ENCODE results near the gene CASTOR1.

Gene CASTOR1

DNA sequence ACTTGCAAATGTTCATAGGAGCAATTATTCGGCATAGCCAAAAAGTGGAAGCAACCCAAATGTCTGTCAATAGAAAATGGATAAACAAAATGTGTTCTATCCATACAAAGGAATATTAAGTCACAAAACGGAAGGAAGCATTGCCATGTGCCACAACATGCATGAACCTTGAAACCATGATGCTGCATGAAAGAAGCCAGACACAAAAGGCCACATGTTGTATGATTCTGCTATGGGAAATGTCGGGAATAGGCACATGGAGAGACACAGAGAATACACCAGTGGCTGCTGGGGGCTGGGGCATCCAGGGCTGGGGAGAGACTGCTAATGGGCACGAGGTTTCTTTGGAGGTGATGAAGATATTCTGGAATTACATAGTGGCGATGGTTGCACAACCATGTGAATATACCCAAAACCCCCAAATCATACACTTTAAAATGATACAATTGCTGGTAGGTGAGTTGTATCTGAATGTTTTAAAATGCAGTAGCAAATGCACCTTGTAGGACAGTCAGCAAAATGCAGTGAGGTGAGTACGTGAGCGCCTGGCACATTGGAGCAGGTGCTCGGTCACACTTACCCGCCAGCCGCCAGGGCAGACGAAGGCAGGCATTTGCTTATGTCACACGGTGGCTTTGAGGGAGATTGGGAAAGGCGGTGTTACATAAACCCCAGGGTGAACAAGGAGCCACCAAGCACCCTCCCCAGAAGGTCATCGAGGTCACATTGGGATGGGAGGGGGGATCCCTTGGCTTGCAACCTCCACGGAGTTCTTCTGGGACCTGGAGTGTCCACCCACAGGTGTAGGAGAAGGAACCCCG lies 16.3 kb downstream of the CASTOR1 start:
- no peaks in the 10 kb centered on the region for H3K9me3 Mint-ChIP-seq
- H3K4me1 Mint-ChIP-seq: peaks cover 33% of the 10 kb centered on the region
- H3K4me3 Mint-ChIP-seq: no peak overlapping the region
- H3K36me3 Mint-ChIP-seq: peaks cover 5% of the 10 kb centered on the region
- no peaks in the 10 kb centered on the region for H3K27me3 Mint-ChIP-seq
- H3K27ac Mint-ChIP-seq: no peak overlapping the region

- H3K36me3 Mint-ChIP-seq: peaks cover 5% of the 10 kb centered on the region
- H3K27ac Mint-ChIP-seq: no peak overlapping the region
- H3K4me3 Mint-ChIP-seq: no peak overlapping the region
- no peaks in the 10 kb centered on the region for H3K9me3 Mint-ChIP-seq
- no peaks in the 10 kb centered on the region for H3K27me3 Mint-ChIP-seq
- H3K4me1 Mint-ChIP-seq: peaks cover 26% of the 10 kb centered on the region
Observed at GRCh38 chr22:30270832-30271231, 18.5 kb downstream of the CASTOR1 start.

DNA sequence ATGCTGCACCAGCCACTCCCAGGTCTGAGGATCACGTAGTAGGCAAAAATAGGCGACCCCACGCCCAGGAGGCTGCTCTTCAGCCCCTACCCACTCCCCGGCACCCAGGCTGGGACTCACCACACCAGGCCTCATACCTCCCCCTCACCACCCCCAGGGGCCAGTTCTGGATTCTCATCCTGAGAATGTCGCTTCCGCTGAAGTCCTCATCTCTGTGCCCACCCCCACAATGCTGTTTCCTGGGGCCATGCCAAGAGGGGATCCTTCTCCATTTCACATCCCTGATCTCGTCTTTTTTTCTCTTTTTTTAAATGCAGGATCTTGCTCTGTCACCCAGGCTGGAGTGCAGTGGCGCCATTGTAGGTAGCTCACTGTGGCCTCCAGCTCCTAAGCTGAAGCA lies 21.0 kb downstream of the CASTOR1 start:
- H3K36me3 Mint-ChIP-seq: peaks cover 6% of the 10 kb centered on the region
- H3K27me3 Mint-ChIP-seq: no peaks in the 10 kb centered on the region
- H3K9me3 Mint-ChIP-seq: no peaks in the 10 kb centered on the region
- H3K4me3 Mint-ChIP-seq: peak overlapping the region; percentile 92
- peaks cover 30% of the 10 kb centered on the region for H3K4me1 Mint-ChIP-seq
- peak overlapping the region; percentile 55 for H3K27ac Mint-ChIP-seq

DNA sequence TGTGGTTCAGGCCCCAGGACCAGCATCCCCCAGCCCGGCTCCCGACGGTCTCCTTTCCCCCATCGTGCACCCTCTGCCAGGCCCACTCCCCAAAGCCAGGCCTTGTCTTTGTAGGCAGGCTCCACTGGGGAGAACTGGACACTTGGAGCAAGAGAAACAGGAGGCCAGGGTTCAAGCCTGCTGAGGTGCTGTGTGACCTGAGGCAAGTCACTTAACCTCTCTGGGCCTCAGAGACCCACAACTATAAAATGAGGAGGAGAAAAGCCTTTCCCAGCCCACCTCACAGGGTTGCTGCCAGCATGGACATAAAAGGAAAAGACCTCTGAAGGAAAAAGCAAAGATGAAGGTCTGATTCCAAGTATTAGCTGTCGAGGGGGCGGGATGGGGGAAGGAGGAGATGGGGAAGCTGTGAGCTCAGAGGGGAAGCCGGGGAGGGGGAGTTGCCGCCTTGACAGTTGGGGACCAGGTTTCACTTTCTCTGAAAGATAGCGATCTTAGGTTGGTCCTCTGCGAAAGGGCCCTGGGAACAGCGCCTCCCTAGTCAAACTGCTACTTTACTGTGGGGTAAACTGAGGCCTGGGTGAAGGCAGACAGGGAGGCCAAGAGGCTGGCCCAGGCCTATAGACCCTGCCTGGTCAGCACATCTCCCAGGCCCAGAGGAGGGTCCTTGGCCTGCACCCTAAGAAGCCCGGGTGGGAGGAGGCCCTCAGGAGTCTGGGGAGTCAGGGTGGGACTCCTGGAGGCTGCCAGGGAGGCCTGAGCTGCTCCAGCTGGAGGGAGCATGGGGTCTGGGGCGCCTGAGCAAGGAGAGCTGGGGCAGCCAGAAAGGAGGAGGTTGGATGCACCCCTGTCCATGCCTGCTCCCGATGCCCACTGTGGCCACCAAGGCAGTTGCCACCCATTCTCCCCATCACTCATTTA lies 21.7 kb downstream of the CASTOR1 start:
- H3K27ac Mint-ChIP-seq: peak overlapping the region; percentile 90
- H3K27me3 Mint-ChIP-seq: no peaks in the 10 kb centered on the region
- peak overlapping the region; percentile 92 for H3K4me3 Mint-ChIP-seq
- peaks cover 7% of the 10 kb centered on the region for H3K36me3 Mint-ChIP-seq
- H3K4me1 Mint-ChIP-seq: peaks cover 35% of the 10 kb centered on the region
- H3K9me3 Mint-ChIP-seq: no peaks in the 10 kb centered on the region

DNA sequence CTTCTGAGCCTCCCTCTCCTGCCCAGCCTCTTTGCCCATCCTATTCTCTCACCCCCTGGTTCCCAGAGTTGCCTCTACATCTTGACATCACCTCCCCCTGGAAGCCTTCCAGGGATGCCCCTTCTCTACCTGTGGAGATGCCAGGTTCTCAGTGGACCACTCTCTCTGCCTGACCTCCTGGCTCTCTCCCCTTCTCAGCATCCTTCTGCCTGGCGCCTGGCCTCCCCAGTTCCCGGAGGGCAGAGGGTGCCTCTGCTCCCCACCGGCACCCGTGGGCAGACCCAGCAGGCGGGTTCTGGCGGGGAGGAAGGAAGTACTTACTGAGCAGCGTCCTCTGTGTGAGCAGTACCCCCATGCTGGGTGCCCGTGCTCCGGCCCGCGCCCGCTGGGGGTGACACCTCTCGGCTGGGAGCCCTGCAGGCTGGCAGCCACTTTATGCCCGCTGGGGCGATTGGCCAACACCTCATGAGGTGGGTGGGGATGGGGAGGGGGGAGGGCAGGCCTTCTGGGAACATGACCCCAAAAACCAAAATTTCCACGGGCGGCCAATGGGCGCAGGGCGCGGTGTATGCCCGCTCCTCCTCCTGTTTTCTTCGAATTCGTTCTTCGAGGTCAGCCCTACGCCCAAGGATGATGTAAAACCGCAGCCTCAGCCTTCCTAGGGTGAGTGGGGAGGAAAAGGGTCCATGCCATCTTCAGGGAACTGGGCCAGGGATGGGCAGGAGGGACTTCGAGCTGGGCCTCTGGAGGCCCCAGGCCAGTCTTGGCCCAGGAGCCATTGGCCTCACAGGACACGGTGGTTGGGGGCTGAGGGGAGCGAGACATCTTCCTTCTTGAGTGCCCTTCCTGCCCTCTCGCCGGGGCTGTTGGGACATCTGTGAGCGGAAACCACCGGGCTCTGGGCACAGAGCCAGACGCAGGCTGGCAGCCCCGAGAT lies 22.6 kb downstream of the CASTOR1 start, which contains the start of gene OSM:
Gene OSM (minus strand): TSS at position 407 of the 937 bp plus-strand sequence. CDS start 52 bp downstream, at position 355.
- Mint-ChIP-seq H3K4me3 (peak within 1 kb of the TSS; percentile 92), H3K4me1 (peaks cover 39% of the 10 kb centered on the region), H3K27ac (peak within 1 kb of the TSS; percentile 100), H3K36me3 (peaks cover 7% of the 10 kb centered on the region), H3K27me3 (no peaks in the 10 kb centered on the region), H3K9me3 (no peaks in the 10 kb centered on the region)

GRCh38 chr22:30265823-30266444 lies 23.4 kb downstream of the CASTOR1 start:
- Mint-ChIP-seq H3K9me3 (no peaks in the 10 kb centered on the region), H3K4me1 (peaks cover 35% of the 10 kb centered on the region), H3K4me3 (peak overlapping the region; percentile 92), H3K27me3 (no peaks in the 10 kb centered on the region), H3K36me3 (peaks cover 5% of the 10 kb centered on the region), H3K27ac (peak overlapping the region; percentile 100)

DNA sequence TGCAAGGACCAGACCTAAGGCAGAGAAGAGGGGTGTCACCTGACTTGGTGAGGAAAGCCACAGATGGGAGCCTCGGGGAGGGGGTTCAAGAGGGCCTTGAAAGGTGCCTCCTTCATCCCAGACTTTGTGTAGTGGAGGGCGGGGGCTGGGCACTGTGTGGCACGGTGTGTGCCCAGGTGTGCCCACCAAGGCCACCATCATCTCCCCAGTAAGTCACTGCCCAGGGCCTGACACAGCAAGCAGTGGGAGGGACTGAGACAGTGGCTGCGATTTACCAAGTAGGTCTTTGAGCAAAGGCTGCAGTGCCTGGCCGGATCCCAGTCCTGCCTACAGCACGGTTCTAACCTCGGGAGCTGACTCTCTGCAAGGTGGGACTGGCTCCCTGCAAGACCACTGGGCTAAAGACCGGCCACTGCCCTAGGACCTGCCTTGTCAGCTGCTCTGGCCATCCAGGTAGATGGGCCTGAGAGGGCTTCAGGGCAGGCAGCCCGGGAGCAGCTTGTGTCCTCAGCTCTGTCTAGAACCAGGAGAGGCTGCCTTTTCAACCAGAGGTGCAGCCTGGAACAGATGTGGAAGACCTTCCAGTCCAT lies 24.1 kb downstream of the CASTOR1 start:
- Mint-ChIP-seq H3K27me3 (no peaks in the 10 kb centered on the region), H3K36me3 (peaks cover 2% of the 10 kb centered on the region)

GRCh38 chr22:30263883-30264282 lies 25.4 kb downstream of the CASTOR1 start:
- Mint-ChIP-seq H3K9me3 (no peaks in the 10 kb centered on the region), H3K4me1 (peaks cover 35% of the 10 kb centered on the region), H3K27ac (no peak overlapping the region), H3K27me3 (no peaks in the 10 kb centered on the region), H3K4me3 (no peak overlapping the region), H3K36me3 (peaks cover 2% of the 10 kb centered on the region)

More for the DNA sequence above, 24.1 kb downstream of the CASTOR1 start:
- peaks cover 35% of the 10 kb centered on the region for H3K4me1 Mint-ChIP-seq
- H3K4me3 Mint-ChIP-seq: peak overlapping the region; percentile 92
- peak overlapping the region; percentile 100 for H3K27ac Mint-ChIP-seq
- H3K9me3 Mint-ChIP-seq: no peaks in the 10 kb centered on the region

GRCh38 chr22:30262917-30263741 lies 26.2 kb downstream of the CASTOR1 start:
- no peaks in the 10 kb centered on the region for H3K9me3 Mint-ChIP-seq
- peaks cover 2% of the 10 kb centered on the region for H3K36me3 Mint-ChIP-seq
- H3K27me3 Mint-ChIP-seq: no peaks in the 10 kb centered on the region
- peak overlapping the region; percentile 79 for H3K27ac Mint-ChIP-seq
- peaks cover 29% of the 10 kb centered on the region for H3K4me1 Mint-ChIP-seq
- H3K4me3 Mint-ChIP-seq: peak overlapping the region; percentile 75

- no peak overlapping the region for H3K4me3 Mint-ChIP-seq
- peaks cover 29% of the 10 kb centered on the region for H3K4me1 Mint-ChIP-seq
- H3K9me3 Mint-ChIP-seq: no peaks in the 10 kb centered on the region
- no peaks in the 10 kb centered on the region for H3K27me3 Mint-ChIP-seq
- no peak overlapping the region for H3K27ac Mint-ChIP-seq
- H3K36me3 Mint-ChIP-seq: peaks cover 2% of the 10 kb centered on the region
Observed at GRCh38 chr22:30262112-30262511, 27.2 kb downstream of the CASTOR1 start.

DNA sequence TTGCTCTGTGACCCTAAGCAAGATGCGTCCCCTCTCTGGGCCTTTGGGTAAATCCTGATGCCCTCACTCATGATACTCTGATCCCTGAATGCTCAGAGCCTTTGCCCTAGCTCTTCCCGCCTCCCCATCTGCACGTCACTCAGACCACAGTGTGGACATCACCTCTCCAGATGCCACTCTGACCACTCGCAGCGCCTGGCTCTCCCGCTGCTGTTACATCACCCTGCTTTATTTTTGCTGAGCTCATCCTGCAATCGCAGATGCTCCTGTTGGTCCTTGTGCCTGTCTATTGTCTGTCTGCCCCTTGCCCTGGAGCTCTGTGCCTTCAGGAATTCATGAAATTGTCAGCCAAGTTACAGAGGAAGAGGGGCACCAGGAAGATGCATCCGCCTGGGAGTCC lies 28.2 kb downstream of the CASTOR1 start:
- Mint-ChIP-seq H3K36me3 (peaks cover 2% of the 10 kb centered on the region), H3K4me3 (no peak overlapping the region), H3K9me3 (no peaks in the 10 kb centered on the region), H3K27ac (peak overlapping the region; percentile 10), H3K27me3 (no peaks in the 10 kb centered on the region), H3K4me1 (peaks cover 28% of the 10 kb centered on the region)

GRCh38 chr22:30260682-30261081 lies 28.6 kb downstream of the CASTOR1 start:
- Mint-ChIP-seq H3K4me1 (peaks cover 24% of the 10 kb centered on the region), H3K9me3 (no peaks in the 10 kb centered on the region), H3K27me3 (no peaks in the 10 kb centered on the region), H3K4me3 (no peak overlapping the region), H3K27ac (no peak overlapping the region), H3K36me3 (peaks cover 2% of the 10 kb centered on the region)

- peaks cover 2% of the 10 kb centered on the region for H3K36me3 Mint-ChIP-seq
- no peak overlapping the region for H3K4me3 Mint-ChIP-seq
- H3K9me3 Mint-ChIP-seq: no peaks in the 10 kb centered on the region
- no peaks in the 10 kb centered on the region for H3K27me3 Mint-ChIP-seq
- H3K27ac Mint-ChIP-seq: no peak overlapping the region
- peaks cover 20% of the 10 kb centered on the region for H3K4me1 Mint-ChIP-seq
Observed at GRCh38 chr22:30260276-30260675, 29.0 kb downstream of the CASTOR1 start.

DNA sequence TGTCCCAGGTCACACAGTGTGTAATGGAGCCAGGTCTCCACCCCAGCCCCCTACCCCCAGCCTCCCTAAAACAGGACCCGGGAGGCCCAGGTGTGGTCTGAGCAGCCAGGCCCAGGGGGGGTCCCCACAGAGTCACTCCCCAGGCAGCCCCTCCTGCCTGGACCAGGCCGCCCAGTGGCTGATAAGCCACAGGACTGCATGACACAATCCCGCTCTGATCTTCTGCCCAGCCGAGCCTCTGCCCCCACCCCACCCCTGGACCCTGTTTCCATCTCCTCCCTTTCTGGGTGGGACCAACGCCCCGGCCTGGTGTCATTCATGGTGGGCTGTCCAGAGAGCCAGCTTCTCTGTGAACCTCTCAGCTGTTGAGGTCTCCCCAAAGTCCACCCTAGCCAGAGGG lies 35.0 kb downstream of the CASTOR1 start:
- Mint-ChIP-seq H3K27me3 (no peaks in the 10 kb centered on the region), H3K9me3 (no peaks in the 10 kb centered on the region), H3K4me3 (no peak overlapping the region), H3K36me3 (no peaks in the 10 kb centered on the region), H3K27ac (no peak overlapping the region), H3K4me1 (peaks cover 11% of the 10 kb centered on the region)
